Adrenal gland (tissue), 5 donors: ENCODE results near the gene RAB25.

ENCODE experiments used
- POLR2A ChIP-seq, 2 donors: fragments of 450-650 bp; IDR thresholded peaks; one replicate each; pipeline ENCODE4 v1.6.1; 2017; ENCODE audit warnings: antibody characterized with exemption in 2 of 2, mild to moderate bottlenecking in 2 of 2, moderate library complexity in 1 of 2
- TF ChIP-seq, protein P1 (sequence below), 6 experiments: fragments of 450-650 bp in 4 of 6; fragments of 200-600 bp in 2 of 6; sonication (generic) in 1 of 6; IDR thresholded peaks; 1 replicate in 5 of 6; 2 replicates in 1 of 6; pipeline versions ENCODE4 v1.5.1 to v1.8.0; 2016 to 2021; ENCODE audit warnings: antibody characterized with exemption in 6 of 6, mild to moderate bottlenecking in 2 of 6, moderate library complexity in 1 of 6
- donor health status: DM: no; HTN: no; CAD: no.

DNA sequence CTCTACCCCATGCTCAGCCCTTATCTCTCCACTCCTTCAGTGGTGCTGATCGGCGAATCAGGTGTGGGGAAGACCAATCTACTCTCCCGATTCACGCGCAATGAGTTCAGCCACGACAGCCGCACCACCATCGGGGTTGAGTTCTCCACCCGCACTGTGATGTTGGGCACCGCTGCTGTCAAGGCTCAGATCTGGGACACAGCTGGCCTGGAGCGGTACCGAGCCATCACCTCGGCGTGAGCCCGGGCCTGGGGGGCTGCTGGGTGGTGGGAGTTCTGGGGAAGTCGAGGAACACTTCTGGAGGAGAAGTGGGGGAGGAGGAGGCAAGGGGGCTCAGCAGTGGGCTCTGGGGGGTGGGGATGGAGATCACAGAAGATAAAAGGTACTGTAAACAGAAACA is 4.9 kb downstream of the RAB25 start:
- TF ChIP-seq, protein P1, sequence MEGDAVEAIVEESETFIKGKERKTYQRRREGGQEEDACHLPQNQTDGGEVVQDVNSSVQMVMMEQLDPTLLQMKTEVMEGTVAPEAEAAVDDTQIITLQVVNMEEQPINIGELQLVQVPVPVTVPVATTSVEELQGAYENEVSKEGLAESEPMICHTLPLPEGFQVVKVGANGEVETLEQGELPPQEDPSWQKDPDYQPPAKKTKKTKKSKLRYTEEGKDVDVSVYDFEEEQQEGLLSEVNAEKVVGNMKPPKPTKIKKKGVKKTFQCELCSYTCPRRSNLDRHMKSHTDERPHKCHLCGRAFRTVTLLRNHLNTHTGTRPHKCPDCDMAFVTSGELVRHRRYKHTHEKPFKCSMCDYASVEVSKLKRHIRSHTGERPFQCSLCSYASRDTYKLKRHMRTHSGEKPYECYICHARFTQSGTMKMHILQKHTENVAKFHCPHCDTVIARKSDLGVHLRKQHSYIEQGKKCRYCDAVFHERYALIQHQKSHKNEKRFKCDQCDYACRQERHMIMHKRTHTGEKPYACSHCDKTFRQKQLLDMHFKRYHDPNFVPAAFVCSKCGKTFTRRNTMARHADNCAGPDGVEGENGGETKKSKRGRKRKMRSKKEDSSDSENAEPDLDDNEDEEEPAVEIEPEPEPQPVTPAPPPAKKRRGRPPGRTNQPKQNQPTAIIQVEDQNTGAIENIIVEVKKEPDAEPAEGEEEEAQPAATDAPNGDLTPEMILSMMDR (IDR thresholded peaks at IDR 0.05): no peak
- no peak for TF ChIP-seq POLR2A (IDR thresholded peaks at IDR 0.05)
